Activated T-helper 17 cell treated with anti-CD3 and anti-CD28 coated beads, Interleukin-2, amount 50 U/mL, for 72 hours (primary cell): Measurements from ENCODE around the gene CCL7. TPM values are rescaled to one million over a fixed set of nuclear protein-coding genes. Genes with fewer than 3 reads are reported as not detected.

Experiments
- ATAC-seq: fragments of 150-1000 bp; cut with Tn5 transposase; replicated peaks from 2 replicates; pipeline ENCODE4 v1.10.0; 2021; ENCODE audit warnings: mild to moderate bottlenecking, moderate library complexity
- H3K27ac Mint-ChIP-seq: one replicate; pipeline ENCODE4 v1.8.0; 2022; ENCODE audit warnings: mixed read lengths
- H3K27me3 Mint-ChIP-seq: one replicate; pipeline ENCODE4 v1.8.0; 2022; ENCODE audit warnings: mixed read lengths
- H3K36me3 Mint-ChIP-seq: one replicate; pipeline ENCODE4 v1.8.0; 2022; ENCODE audit warnings: low read depth, mild to moderate bottlenecking, mixed read lengths
- H3K4me1 Mint-ChIP-seq: one replicate; pipeline ENCODE4 v1.8.0; 2022; ENCODE audit warnings: mixed read lengths
- H3K4me3 Mint-ChIP-seq: one replicate; pipeline ENCODE4 v1.8.0; 2022; ENCODE audit warnings: mild to moderate bottlenecking, mixed read lengths
- H3K9me3 Mint-ChIP-seq: one replicate; pipeline ENCODE4 v1.8.0; 2022; ENCODE audit warnings: mixed read lengths
- total RNA-seq, 2 donors: library from RNA; stranded (reverse); gene quantifications; one replicate each; pipeline ENCODE4 v1.2.3, GENCODE V29; 2022

The CCL7 gene
- total RNA-seq, 2 donors from 2014 or later: not detected

DNA sequence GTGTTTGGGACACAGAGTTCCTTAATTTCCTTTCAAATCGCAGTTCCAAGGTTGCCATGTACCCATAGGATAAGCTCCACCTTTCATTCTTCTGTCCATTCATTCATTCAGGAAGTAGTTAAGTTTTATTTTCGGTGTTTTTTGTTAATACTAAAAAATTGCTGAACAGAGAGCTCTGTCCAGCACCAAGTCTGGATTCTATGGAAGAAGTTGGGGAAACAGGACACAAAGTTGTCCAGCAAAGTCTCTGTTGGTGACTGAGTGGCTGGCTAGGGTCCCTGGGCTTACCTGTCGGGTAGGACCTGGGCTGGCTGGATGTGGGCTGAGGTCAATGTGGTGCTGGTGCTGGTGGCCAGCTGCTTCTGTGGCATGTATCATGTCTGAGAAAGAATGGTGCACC lies 32.6 kb upstream of the CCL7 start:
- Mint-ChIP-seq H3K9me3 (no peaks in the 10 kb centered on the region), H3K4me1 (no peaks in the 10 kb centered on the region), H3K4me3 (no peak overlapping the region), H3K36me3 (no peaks in the 10 kb centered on the region), H3K27ac (no peak overlapping the region), H3K27me3 (peaks cover 21% of the 10 kb centered on the region)
- ATAC-seq: no peak

DNA sequence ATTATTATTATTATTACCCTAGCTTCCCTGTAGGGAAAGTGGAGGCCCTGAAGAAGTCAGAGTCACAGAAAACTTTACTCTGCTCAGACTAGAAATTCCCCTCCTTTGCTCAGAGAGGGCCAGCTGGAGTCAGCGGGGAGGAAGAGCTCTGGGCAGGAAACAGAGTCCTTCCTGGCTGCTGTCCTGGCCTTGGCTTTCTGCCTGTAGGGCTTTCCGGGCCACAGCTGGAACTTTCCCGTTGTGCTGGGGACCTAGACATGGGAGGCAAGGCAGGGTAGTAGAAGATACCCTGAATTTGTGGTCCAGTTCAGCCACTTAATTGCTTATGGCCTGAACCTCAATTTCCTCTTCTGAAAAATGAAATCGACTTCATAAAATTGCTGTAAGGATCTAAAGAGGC lies 29.0 kb upstream of the CCL7 start:
- Mint-ChIP-seq H3K27ac (no peak overlapping the region), H3K4me1 (no peaks in the 10 kb centered on the region), H3K4me3 (no peak overlapping the region), H3K27me3 (peaks cover 13% of the 10 kb centered on the region), H3K36me3 (no peaks in the 10 kb centered on the region), H3K9me3 (no peaks in the 10 kb centered on the region)
- no peak for ATAC-seq

DNA sequence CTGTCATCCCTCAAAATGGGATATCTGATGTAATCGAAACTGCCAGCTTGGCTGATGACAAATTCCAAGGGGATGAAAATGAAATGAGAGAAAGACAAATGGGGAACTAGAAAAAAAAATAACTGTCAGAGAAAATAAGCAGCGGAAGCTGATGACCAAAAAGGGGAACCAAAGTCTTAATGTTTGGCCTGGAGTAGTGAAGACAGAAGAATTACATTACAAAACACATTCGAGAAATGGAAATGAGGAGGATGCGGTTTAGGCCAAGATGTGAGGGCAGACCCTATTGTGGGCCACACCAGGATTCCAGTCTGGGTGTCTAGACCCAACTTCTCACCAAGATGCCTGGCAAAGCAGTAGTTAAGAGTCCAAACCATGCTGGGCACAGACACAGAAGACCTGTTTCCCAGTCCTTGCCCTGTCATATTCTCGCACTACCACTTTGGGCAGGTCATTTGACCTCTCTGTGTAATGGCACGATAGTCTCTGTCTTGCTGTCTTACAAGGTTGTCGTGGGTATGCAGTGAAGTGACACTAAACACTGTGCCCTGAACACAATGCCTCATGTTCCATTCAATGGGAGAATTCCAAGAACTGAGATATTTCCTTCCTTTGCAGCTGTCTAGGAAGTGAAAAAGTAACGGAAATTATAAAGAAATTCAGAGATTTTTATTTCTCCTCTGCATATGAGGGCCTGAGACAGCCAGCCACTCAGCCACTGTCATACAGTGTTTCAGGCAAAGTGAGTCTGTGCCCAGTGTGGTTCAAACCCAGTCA lies 27.2 kb upstream of the CCL7 start:
- Mint-ChIP-seq H3K4me3 (no peak overlapping the region), H3K4me1 (no peaks in the 10 kb centered on the region), H3K9me3 (no peaks in the 10 kb centered on the region), H3K27ac (no peak overlapping the region), H3K36me3 (no peaks in the 10 kb centered on the region), H3K27me3 (peaks cover 6% of the 10 kb centered on the region)
- ATAC-seq: no peak

DNA sequence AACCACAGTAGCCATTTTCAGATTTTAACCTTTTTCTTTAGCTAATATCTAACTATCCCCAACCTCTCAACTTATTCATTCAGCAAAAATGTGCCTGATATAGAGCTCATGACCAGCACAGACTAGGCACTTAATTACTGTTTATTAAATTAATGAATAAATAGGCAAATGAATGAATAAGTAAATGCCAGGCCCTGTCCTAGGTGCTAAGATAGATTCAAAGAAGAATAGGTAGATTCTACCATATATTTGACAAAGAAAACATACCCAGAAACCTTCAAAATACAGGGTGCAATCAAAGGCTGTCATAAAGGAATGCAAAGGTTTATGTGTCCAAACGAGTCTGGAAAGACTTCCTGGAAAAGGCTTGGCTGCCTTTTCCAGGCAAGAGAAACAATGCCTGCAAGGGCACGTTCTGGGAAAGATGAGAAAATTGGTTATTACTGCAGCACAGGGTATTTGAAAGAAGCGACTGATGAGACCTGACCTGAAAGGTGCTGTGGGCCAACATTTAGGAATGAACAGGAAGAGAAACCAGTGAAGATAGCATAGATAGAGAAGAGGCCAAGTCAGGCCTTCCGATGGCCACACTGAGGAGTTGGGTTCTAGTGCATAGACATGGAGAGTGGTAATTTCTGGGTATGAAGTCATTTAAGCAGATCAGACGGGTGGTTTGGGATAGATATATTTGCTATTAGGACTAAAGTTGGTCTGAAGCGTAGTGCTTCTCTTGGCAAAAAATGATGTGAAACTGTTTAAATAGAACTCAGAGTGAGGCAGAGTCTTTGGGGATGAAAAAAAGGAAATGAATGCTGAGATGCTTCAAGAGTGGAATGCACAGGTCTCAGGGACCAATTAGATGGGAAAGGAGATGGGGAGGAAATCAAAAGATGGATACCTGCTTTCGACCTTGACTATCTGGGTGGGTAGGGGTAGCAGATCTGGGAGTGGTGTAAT lies 26.4 kb upstream of the CCL7 start:
- H3K4me3 Mint-ChIP-seq: no peak overlapping the region
- no peak overlapping the region for H3K27ac Mint-ChIP-seq
- H3K27me3 Mint-ChIP-seq: peaks cover 11% of the 10 kb centered on the region
- no peaks in the 10 kb centered on the region for H3K36me3 Mint-ChIP-seq
- H3K4me1 Mint-ChIP-seq: no peaks in the 10 kb centered on the region
- H3K9me3 Mint-ChIP-seq: no peaks in the 10 kb centered on the region
- ATAC-seq: no peak

DNA sequence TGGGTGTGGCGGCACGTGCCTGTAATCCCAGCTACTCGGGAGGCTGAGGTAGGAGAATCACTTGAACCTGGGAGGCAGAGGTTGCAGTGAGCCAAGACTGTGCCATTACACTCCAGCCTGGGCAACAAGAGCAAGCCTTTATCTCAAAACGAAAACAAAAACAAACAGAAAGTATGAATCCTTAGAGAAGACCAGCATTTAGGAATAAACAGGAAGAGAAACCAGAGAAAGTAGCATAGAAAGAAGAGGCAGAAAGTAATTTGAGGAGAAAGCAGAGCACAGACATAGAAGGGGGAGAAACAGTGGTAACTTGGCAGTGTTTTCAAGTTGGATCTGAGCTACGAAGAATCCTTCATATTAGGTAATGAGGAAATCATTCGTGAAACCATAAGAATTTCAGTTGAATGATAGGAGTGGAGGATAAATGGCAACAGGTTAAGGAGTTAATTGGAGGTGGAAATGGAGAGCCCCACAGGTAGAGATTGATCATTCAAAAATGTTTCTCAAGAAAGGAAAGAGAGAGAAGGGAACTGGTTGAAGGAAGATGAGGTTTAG lies 24.6 kb upstream of the CCL7 start:
- H3K4me1 Mint-ChIP-seq: no peaks in the 10 kb centered on the region
- H3K4me3 Mint-ChIP-seq: no peak overlapping the region
- H3K27ac Mint-ChIP-seq: no peak overlapping the region
- H3K9me3 Mint-ChIP-seq: no peaks in the 10 kb centered on the region
- peaks cover 11% of the 10 kb centered on the region for H3K27me3 Mint-ChIP-seq
- ATAC-seq: no peak
- no peaks in the 10 kb centered on the region for H3K36me3 Mint-ChIP-seq

DNA sequence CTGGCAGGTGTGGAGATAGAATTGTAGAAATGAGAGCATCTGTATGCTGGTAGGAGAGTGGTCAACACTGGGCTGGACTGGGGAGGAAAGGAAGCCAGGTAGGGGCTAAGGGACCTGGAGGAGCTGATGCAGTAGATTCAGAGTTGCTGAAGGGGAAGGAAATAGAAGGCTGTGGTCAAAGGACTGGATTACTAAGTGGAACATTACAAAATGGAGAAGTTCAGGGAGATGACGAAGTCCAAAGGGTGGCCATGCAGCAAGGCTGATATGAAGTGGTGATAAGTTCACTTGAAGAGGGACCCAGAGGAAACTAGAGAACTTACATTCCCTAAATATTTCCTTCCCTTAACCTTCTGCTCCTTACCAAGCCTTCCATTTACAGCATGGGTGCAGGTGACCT lies 23.6 kb upstream of the CCL7 start:
- H3K4me1 Mint-ChIP-seq: no peaks in the 10 kb centered on the region
- H3K4me3 Mint-ChIP-seq: no peak overlapping the region
- no peak for ATAC-seq
- H3K36me3 Mint-ChIP-seq: no peaks in the 10 kb centered on the region
- peaks cover 17% of the 10 kb centered on the region for H3K27me3 Mint-ChIP-seq
- no peak overlapping the region for H3K27ac Mint-ChIP-seq
- no peaks in the 10 kb centered on the region for H3K9me3 Mint-ChIP-seq

DNA sequence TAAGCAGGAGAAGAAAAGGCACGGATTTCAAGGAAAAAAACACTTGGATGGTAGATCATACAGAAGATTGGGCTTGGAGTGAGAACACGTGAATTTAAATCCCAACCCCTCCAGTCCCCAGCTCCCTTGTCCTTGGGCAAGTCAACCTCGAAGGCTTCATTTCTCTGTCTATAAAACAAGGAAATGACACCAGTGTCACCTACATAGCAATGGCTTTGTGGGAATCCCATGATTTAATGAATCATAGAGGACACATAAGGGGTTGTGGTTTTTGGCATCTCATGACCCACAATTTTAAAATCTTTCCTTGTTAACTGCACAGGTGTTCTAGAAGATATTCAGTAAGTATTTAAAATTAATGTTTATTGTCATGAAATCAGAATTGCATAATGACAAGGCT lies 23.1 kb upstream of the CCL7 start:
- H3K4me3 Mint-ChIP-seq: no peak overlapping the region
- no peaks in the 10 kb centered on the region for H3K4me1 Mint-ChIP-seq
- no peaks in the 10 kb centered on the region for H3K9me3 Mint-ChIP-seq
- peaks cover 22% of the 10 kb centered on the region for H3K27me3 Mint-ChIP-seq
- H3K27ac Mint-ChIP-seq: no peak overlapping the region
- no peaks in the 10 kb centered on the region for H3K36me3 Mint-ChIP-seq
- no peak for ATAC-seq

DNA sequence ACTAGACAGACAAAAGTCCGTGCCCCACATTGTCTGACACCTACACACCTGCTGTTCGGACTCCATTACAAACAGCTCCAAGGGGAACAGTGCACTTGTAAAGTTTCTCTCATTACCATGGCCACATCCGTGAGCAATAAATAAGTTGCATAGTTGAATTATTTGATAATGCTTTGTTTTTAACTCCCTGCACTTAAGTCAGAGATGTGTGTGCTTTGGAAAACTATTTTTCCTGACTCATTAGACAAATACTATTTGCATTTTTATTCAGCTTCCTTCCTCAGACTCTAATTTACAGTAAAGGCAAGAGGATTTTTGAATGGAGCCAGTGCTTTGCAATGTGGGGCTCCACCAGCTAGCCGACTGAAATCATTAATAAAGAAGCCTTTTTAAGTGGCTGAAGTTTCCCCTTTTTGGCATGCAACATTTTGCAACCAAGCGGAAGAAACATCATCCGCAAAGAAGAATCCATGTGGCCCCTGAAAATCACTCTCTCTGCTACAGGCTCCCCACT lies 21.5 kb upstream of the CCL7 start:
- H3K27me3 Mint-ChIP-seq: peaks cover 27% of the 10 kb centered on the region
- no peak overlapping the region for H3K4me3 Mint-ChIP-seq
- H3K9me3 Mint-ChIP-seq: no peaks in the 10 kb centered on the region
- no peak overlapping the region for H3K27ac Mint-ChIP-seq
- ATAC-seq: no peak
- H3K4me1 Mint-ChIP-seq: no peaks in the 10 kb centered on the region
- H3K36me3 Mint-ChIP-seq: no peaks in the 10 kb centered on the region

DNA sequence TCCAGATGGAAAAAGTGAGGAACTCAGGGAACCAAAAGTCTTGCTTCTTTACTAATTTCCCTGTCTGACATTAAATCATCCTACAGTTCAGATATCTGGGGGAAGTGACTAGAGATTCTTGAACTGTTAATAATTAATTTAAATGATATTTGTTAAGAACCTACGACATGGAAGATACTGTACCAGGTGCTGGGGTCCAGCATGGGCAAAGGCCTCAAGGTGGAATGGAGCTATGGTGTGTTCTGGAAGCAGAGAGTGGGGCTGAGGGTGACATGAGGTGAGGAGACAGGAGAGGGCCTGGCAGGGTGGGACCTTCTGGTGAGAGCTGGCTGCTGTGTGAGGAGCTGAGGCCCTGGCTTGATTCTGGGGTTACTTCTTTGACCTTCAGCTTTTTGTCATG lies 21.0 kb upstream of the CCL7 start:
- ATAC-seq: no peak
- H3K36me3 Mint-ChIP-seq: no peaks in the 10 kb centered on the region
- H3K27me3 Mint-ChIP-seq: peaks cover 32% of the 10 kb centered on the region
- no peaks in the 10 kb centered on the region for H3K9me3 Mint-ChIP-seq
- no peak overlapping the region for H3K4me3 Mint-ChIP-seq
- H3K27ac Mint-ChIP-seq: no peak overlapping the region
- no peaks in the 10 kb centered on the region for H3K4me1 Mint-ChIP-seq

DNA sequence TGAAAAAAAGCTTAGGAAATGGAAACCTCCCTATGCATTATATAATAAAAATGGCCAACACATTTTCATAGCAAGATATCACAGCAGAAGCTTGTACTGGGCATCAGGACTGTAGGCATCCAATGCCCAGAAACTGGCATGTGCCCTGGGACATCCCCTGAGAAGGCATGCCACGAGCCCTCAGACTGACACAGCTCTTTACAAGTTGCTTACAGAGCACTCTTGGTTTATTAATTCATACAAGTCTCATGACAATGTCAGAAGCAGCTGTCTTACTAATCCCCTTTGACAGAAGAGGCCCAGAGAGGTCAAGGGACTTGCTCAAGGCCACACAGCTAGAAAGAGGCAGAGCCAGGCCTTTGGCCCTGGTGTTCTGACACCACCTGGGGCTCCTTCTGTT lies 20.5 kb upstream of the CCL7 start:
- H3K36me3 Mint-ChIP-seq: no peaks in the 10 kb centered on the region
- no peak overlapping the region for H3K4me3 Mint-ChIP-seq
- ATAC-seq: no peak
- peaks cover 36% of the 10 kb centered on the region for H3K27me3 Mint-ChIP-seq
- H3K27ac Mint-ChIP-seq: no peak overlapping the region
- no peaks in the 10 kb centered on the region for H3K4me1 Mint-ChIP-seq
- H3K9me3 Mint-ChIP-seq: no peaks in the 10 kb centered on the region

DNA sequence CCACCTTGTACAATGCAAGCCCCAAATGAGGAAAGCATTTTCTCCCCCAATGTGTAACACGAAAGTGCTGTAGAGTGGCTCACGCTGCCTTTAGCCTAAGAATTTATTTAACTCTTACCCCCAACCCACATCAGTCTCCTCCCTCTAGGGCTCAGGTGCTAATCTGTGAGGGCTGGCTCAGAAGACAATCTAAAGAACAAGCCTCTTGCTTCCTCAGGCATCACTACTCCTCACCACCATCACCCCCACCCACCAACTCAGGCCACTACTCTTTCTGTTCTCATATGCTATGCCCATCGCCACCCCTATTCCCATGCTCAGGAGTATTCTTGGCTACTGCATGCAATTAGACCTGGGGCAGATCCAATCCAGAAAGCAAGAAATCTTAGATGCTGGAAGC lies 18.8 kb upstream of the CCL7 start:
- no peaks in the 10 kb centered on the region for H3K9me3 Mint-ChIP-seq
- H3K27me3 Mint-ChIP-seq: peaks cover 47% of the 10 kb centered on the region
- peaks cover 4% of the 10 kb centered on the region for H3K4me1 Mint-ChIP-seq
- ATAC-seq: no peak
- H3K27ac Mint-ChIP-seq: no peak overlapping the region
- no peak overlapping the region for H3K4me3 Mint-ChIP-seq
- H3K36me3 Mint-ChIP-seq: no peaks in the 10 kb centered on the region

DNA sequence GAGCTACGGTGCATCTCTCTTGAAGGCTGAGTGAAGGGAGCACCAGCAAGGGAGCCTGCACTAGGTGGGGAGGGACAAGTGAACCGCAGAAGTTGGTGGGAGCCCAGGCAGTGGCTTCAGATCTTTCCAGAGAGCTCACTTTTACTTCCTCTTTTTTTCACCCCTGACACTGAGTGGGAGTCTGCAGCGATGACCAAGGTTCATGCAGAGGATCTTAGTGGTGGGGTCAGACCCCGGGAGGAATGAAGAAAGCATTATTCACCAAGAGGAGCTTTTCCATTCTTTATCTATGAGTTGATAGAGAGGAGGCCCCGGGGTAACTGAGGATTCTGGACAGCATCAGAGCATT lies 18.0 kb upstream of the CCL7 start:
- Mint-ChIP-seq H3K4me3 (no peak overlapping the region), H3K36me3 (no peaks in the 10 kb centered on the region), H3K4me1 (peaks cover 4% of the 10 kb centered on the region), H3K9me3 (no peaks in the 10 kb centered on the region), H3K27ac (no peak overlapping the region), H3K27me3 (peaks cover 50% of the 10 kb centered on the region)
- no peak for ATAC-seq

DNA sequence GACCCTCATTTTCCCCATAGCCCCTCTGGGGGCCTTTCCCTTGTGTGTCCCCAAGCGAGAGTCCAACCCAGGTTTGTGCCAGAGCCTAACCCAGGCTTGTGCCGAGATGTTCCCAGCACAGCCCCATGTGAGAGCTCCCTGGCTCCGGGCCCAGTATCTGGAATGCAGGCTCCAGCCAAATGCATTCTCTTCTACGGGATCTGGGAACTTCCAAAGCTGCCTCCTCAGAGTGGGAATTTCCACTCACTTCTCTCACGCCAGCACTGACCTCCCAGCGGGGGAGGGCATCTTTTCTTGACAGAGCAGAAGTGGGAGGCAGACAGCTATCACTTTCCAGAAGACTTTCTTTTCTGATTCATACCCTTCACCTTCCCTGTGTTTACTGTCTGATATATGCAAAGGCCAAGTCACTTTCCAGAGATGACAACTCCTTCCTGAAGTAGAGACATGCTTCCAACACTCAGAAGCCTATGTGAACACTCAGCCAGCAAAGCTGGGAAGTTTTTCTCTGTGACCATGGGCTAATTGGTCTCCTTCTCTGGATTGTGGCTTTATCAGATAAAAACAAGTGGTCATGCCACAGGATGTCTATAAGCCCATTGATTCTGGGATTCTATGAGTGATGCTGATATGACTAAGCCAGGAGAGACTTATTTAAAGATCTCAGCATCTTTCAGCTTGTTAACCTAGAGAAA lies 17.4 kb upstream of the CCL7 start:
- no peak overlapping the region for H3K4me3 Mint-ChIP-seq

DNA sequence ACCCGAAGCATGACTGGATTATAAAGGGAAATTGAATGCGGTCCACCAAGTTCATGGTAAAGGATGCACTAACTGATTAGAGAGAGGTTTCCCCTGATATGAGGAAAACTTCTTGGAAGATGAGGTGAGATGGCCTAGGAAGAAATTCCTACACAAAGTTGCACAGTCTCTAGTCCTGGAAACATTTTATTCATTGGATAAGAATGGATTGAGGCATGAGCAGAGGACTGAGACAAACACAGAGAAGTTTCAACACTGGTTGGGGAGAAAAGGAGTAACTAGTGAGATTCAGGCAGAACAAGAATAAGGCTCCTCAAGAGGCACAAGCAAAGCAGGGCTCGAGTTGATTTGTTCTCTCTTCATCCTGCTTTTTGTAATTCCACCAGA lies 16.9 kb upstream of the CCL7 start:
- no peak overlapping the region for H3K4me3 Mint-ChIP-seq
- peaks cover 55% of the 10 kb centered on the region for H3K27me3 Mint-ChIP-seq
- H3K4me1 Mint-ChIP-seq: peaks cover 4% of the 10 kb centered on the region
- no peaks in the 10 kb centered on the region for H3K36me3 Mint-ChIP-seq
- no peak for ATAC-seq
- no peak overlapping the region for H3K27ac Mint-ChIP-seq
- H3K9me3 Mint-ChIP-seq: no peaks in the 10 kb centered on the region

More for the DNA sequence above, 17.4 kb upstream of the CCL7 start:
- H3K27me3 Mint-ChIP-seq: peaks cover 54% of the 10 kb centered on the region
- no peaks in the 10 kb centered on the region for H3K9me3 Mint-ChIP-seq
- peaks cover 4% of the 10 kb centered on the region for H3K4me1 Mint-ChIP-seq
- peak; percentile 52 for ATAC-seq
- no peaks in the 10 kb centered on the region for H3K36me3 Mint-ChIP-seq
- no peak overlapping the region for H3K27ac Mint-ChIP-seq
